Endothelial cell of umbilical vein (primary cell): ENCODE measurements around the gene BCAN. TPM values are rescaled to one million over a fixed set of nuclear protein-coding genes. Genes with fewer than 3 reads are reported as not detected.

ENCODE experiments used
- BruUV-seq: library from RNA; stranded (reverse); fragments of 400-500 nt; replicated peaks from 2 replicates; lab custom pipeline; 2021; lab: Mats Ljungman, UMichigan
- CTCF ChIA-PET: fragments of 300-600, 350-600 bp; sonication (Branson Sonifier 250); formaldehyde crosslinking; loops from one replicate; lab custom pipeline; 2021; ENCODE audit warnings: antibody characterized with exemption, inconsistent platforms; lab: Charles Lee
- POLR2A ChIA-PET: fragments of 300-600, 350-600 bp; sonication (Branson Sonifier 250); formaldehyde crosslinking; loops from one replicate; lab custom pipeline; 2021; ENCODE audit warnings: antibody characterized with exemption, inconsistent platforms; lab: Charles Lee
- DNase-seq: peaks from one replicate; pipeline ENCODE4 v3.0.0-alpha.2; 2011; ENCODE audit warnings: low read depth, low spot score
- FAIRE-seq: peaks from 2 replicates; lab custom pipeline; 2011; peaks lifted over from hg19 to GRCh38; lab: Jason Lieb, UNC
- H2AFZ ChIP-seq: 2 replicates; pipeline ENCODE4 v1.6.0; 2012; ENCODE audit warnings: low read depth, low read length, control low read depth, inconsistent platforms
- H3K27ac ChIP-seq: 2 replicates; pipeline ENCODE4 v1.5.1; 2011; ENCODE audit warnings: low read depth, mild to moderate bottlenecking, control low read depth, low read length, moderate library complexity; ENCODE audit not compliant: insufficient read depth
- H3K27me3 ChIP-seq, 2 experiments: 2 replicates each; pipeline versions ENCODE4 v1.6.0 to v1.6.1; 2011; ENCODE audit warnings: low read length in 2 of 2, mixed read lengths in 1 of 2; ENCODE audit not compliant: control insufficient read depth in 2 of 2, insufficient read depth in 2 of 2
- H3K36me3 ChIP-seq, 2 experiments: 2 replicates in 1 of 2; 3 replicates in 1 of 2; pipeline ENCODE4 v1.5.1; 2011; ENCODE audit warnings: low read length in 2 of 2, mild to moderate bottlenecking in 1 of 2, moderate library complexity in 1 of 2; ENCODE audit not compliant: control insufficient read depth in 2 of 2, insufficient read depth in 2 of 2; ENCODE audit errors: extremely low read depth in 1 of 2
- H3K4me1 ChIP-seq: 3 replicates; pipeline ENCODE4 v1.5.1; 2011; ENCODE audit warnings: mild to moderate bottlenecking, low read length; ENCODE audit not compliant: control insufficient read depth, insufficient read depth; ENCODE audit errors: extremely low read depth
- H3K4me2 ChIP-seq: 2 replicates; pipeline ENCODE4 v1.6.1; 2011; ENCODE audit warnings: low read length, control low read depth, mixed read lengths; ENCODE audit not compliant: insufficient read depth
- H3K4me3 ChIP-seq, 3 experiments: fragments of 200-600 bp in 1 of 3; sonication (generic), shearing (Covaris generic) in 1 of 3; replicated peaks in 1 of 3; 2 replicates each; pipeline ENCODE4 v1.5.1; 2011 to 2016; ENCODE audit warnings: control low read depth in 3 of 3, low read length in 3 of 3, mild to moderate bottlenecking in 2 of 3, inconsistent platforms in 1 of 3, low read depth in 1 of 3, moderate library complexity in 1 of 3; ENCODE audit not compliant: insufficient read depth in 1 of 3
- H3K79me2 ChIP-seq: 2 replicates; pipeline ENCODE4 v1.6.0; 2012; ENCODE audit warnings: low read length, inconsistent platforms; ENCODE audit not compliant: control insufficient read depth, insufficient read depth
- H3K9ac ChIP-seq: replicated peaks from 2 replicates; pipeline ENCODE3; 2011; ENCODE audit warnings: low read length, control low read depth; ENCODE audit not compliant: insufficient read depth; ENCODE audit errors: extremely low read depth
- H3K9me1 ChIP-seq: replicated peaks from 3 replicates; pipeline ENCODE4 v1.6.0; 2011; ENCODE audit warnings: mild to moderate bottlenecking, low read length; ENCODE audit not compliant: control insufficient read depth, insufficient read depth; ENCODE audit errors: extremely low read depth
- H3K9me3 ChIP-seq: replicated peaks from 2 replicates; pipeline ENCODE4 v1.5.1; 2012; ENCODE audit warnings: low read length, inconsistent platforms; ENCODE audit not compliant: control insufficient read depth, insufficient read depth
- H4K20me1 ChIP-seq: replicated peaks from 2 replicates; pipeline ENCODE3; 2011; ENCODE audit warnings: mild to moderate bottlenecking, low read length; ENCODE audit not compliant: control insufficient read depth, insufficient read depth; ENCODE audit errors: extremely low read depth
- EZH2 ChIP-seq: IDR thresholded peaks from 2 replicates; pipeline ENCODE4 v1.6.1; 2012; ENCODE audit warnings: borderline replicate concordance, low read depth, mild to moderate bottlenecking, moderate library complexity, low read length, inconsistent platforms; ENCODE audit not compliant: severe bottlenecking
- FOS ChIP-seq: IDR thresholded peaks from 2 replicates; pipeline ENCODE4 v1.6.1; 2011; ENCODE audit warnings: mild to moderate bottlenecking, low read length, moderate library complexity, borderline replicate concordance; ENCODE audit not compliant: insufficient read depth
- GATA2 ChIP-seq: IDR thresholded peaks from 2 replicates; pipeline ENCODE4 v1.7.0; 2011; ENCODE audit warnings: low read depth, mild to moderate bottlenecking, moderate library complexity, mixed read lengths, low read length; ENCODE audit not compliant: insufficient read length, insufficient read depth
- JUN ChIP-seq: IDR thresholded peaks from 2 replicates; pipeline ENCODE4 v1.6.1; 2011; ENCODE audit warnings: borderline replicate concordance, low read depth; ENCODE audit not compliant: insufficient read length, insufficient read depth
- MYC ChIP-seq: IDR thresholded peaks from one replicate; pipeline ENCODE4 v1.6.1; 2011; ENCODE audit warnings: mild to moderate bottlenecking, low read depth, low read length
- POLR2A ChIP-seq: IDR thresholded peaks from 2 replicates; pipeline ENCODE4 v1.6.1; 2012; ENCODE audit warnings: low read depth, mild to moderate bottlenecking, control low read depth, low read length
- POLR2AphosphoS5 ChIP-seq: IDR thresholded peaks from 2 replicates; pipeline ENCODE4 v1.6.1; 2012; ENCODE audit warnings: low read depth, mild to moderate bottlenecking, control low read depth, low read length, moderate library complexity; ENCODE audit not compliant: insufficient read depth
- dilution Hi-C: fragments of 300-500 bp; cut with MboI; formaldehyde crosslinking; loops from one replicate; pipeline ENCODE4 v1.15.0; 2019; ENCODE audit warnings: low sequenced_read_pairs; ENCODE audit not compliant: extremely low pct_ligation_motif_present
- intact Hi-C: fragments of 100-400 bp; cut with micrococcal nuclease; formaldehyde crosslinking; loops from one replicate; pipeline ENCODE4 v1.10.0; 2022
- polyA plus RNA-seq, 4 experiments: library from polyadenylated mRNA; depleted of rRNA in 3 of 4; stranded (reverse) in 3 of 4; unstranded in 1 of 4; fragments of >200 nt; gene quantifications; 2 replicates each; pipeline versions ENCODE4 v1.2.1 to v1.2.3, GENCODE V29; 2011 to 2012; ENCODE audit warnings: missing spikeins in 1 of 4
- total RNA-seq: library from RNA; stranded (reverse); gene quantifications from 2 replicates; pipeline ENCODE4 v1.2.3, GENCODE V29; 2021
- TF ChIP-seq, protein P1 (sequence below): IDR thresholded peaks from 2 replicates; pipeline ENCODE4 v1.6.1; 2011; ENCODE audit not compliant: insufficient read depth, insufficient read length
- TF ChIP-seq, protein P2 (sequence below), 2 donors: IDR thresholded peaks; 1 replicate in 1 of 2; 2 replicates in 1 of 2; pipeline ENCODE4 v1.5.1; 2011; ENCODE audit warnings: low read length in 2 of 2, mild to moderate bottlenecking in 2 of 2, moderate library complexity in 2 of 2, control low read depth in 1 of 2, inconsistent platforms in 1 of 2, low read depth in 1 of 2; ENCODE audit not compliant: insufficient read depth in 1 of 2; ENCODE audit errors: extremely low read depth in 1 of 2

Gene BCAN
- total and polyA plus RNA-seq, 2 donors (not counting 3 experiments of a cell fraction or from before 2014, with no cell fraction given) = 0.15 TPM; not detected in 1

- no peak overlapping the region for H3K4me3 ChIP-seq
- H3K36me3 ChIP-seq = no peaks in the 10 kb centered on the region
- CTCF ChIA-PET = interaction anchor here (0.6 to 3.2 kb wide), 5 partner anchors 12 to 261 kb away, joined by 3 to 20 read pairs (median 4); no protein-coding TSS in a partner anchor
- POLR2A ChIA-PET = no interaction called here
- no peaks in the 10 kb centered on the region for H3K9me3 ChIP-seq
- TF ChIP-seq POLR2AphosphoS5 (no peak), POLR2A (no peak), MYC (no peak), FOS (no peak), EZH2 (no peak), JUN (no peak), GATA2 (no peak)
- TF ChIP-seq, protein P1, sequence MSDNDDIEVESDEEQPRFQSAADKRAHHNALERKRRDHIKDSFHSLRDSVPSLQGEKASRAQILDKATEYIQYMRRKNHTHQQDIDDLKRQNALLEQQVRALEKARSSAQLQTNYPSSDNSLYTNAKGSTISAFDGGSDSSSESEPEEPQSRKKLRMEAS = no peak
- TF ChIP-seq, protein P2, sequence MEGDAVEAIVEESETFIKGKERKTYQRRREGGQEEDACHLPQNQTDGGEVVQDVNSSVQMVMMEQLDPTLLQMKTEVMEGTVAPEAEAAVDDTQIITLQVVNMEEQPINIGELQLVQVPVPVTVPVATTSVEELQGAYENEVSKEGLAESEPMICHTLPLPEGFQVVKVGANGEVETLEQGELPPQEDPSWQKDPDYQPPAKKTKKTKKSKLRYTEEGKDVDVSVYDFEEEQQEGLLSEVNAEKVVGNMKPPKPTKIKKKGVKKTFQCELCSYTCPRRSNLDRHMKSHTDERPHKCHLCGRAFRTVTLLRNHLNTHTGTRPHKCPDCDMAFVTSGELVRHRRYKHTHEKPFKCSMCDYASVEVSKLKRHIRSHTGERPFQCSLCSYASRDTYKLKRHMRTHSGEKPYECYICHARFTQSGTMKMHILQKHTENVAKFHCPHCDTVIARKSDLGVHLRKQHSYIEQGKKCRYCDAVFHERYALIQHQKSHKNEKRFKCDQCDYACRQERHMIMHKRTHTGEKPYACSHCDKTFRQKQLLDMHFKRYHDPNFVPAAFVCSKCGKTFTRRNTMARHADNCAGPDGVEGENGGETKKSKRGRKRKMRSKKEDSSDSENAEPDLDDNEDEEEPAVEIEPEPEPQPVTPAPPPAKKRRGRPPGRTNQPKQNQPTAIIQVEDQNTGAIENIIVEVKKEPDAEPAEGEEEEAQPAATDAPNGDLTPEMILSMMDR (IDR thresholded peaks at IDR 0.05; ENCODE audit: extremely low read depth in 1 of 2, insufficient read depth in 1 of 2, low read depth in 1 of 2, low read length in 2 of 2) = no peak
- no peak overlapping the region for H2AFZ ChIP-seq
- H3K4me1 ChIP-seq = no peaks in the 10 kb centered on the region
- H3K4me2 ChIP-seq = no peak overlapping the region
- intact Hi-C loops = no loop called here
- no peak for FAIRE-seq
- H3K27ac ChIP-seq = no peak overlapping the region
- no peak for DNase-seq
- BruUV-seq = no TSS peak
- H3K9ac ChIP-seq = no peak overlapping the region
- H3K27me3 ChIP-seq = peaks cover 73 to 81% of the 10 kb centered on the region in 2 experiments
- H3K79me2 ChIP-seq = no peaks in the 10 kb centered on the region
- dilution Hi-C loops = no loop called here
- H3K9me1 ChIP-seq = no peaks in the 10 kb centered on the region
- no peaks in the 10 kb centered on the region for H4K20me1 ChIP-seq
Observed at GRCh38 chr1:156640842-156641706, 843 bp upstream of the BCAN start.
